Tibial nerve (tissue), 4 donors: ENCODE measurements around the gene NNMT. TPM values are rescaled to one million over a fixed set of nuclear protein-coding genes. Genes with fewer than 3 reads are reported as not detected.
A peak's percentile ranks its signal among the peaks of the same experiment; 100 is the strongest.

Experiments used
- DNase-seq, 2 donors: peaks; one replicate each; pipeline ENCODE4 v3.0.0-alpha.2; 2019; ENCODE audit warnings: low spot score in 2 of 2
- H3K27ac ChIP-seq, 4 donors: fragments of 200-600 bp; sonication (generic) in 3 of 4; one replicate each; pipeline ENCODE4 v1.5.1; 2017 to 2019; ENCODE audit warnings: mild to moderate bottlenecking in 1 of 4
- H3K27me3 ChIP-seq, 2 donors: fragments of 200-600 bp; sonication (generic) in 1 of 2; one replicate each; pipeline versions ENCODE4 v1.5.1 to v1.6.0; 2017 to 2019
- H3K36me3 ChIP-seq, 3 donors: fragments of 200-600 bp; sonication (generic); one replicate each; pipeline ENCODE4 v1.5.1; 2018 to 2019
- H3K4me1 ChIP-seq, 4 donors: fragments of 200-600 bp; sonication (generic) in 3 of 4; one replicate each; pipeline ENCODE4 v1.5.1; 2017 to 2019
- H3K4me3 ChIP-seq, 4 donors: fragments of 200-600 bp; sonication (generic) in 3 of 4; one replicate each; pipeline ENCODE4 v1.5.1; 2017 to 2019; ENCODE audit warnings: mild to moderate bottlenecking in 1 of 4, moderate library complexity in 1 of 4
- H3K9me3 ChIP-seq, 4 donors: fragments of 200-600 bp; sonication (generic) in 3 of 4; one replicate each; pipeline ENCODE4 v1.5.1; 2017 to 2019
- CTCF ChIP-seq, 5 experiments: fragments of 200-600 bp in 3 of 5; fragments of 450-650 bp in 2 of 5; sonication (generic) in 3 of 5; IDR thresholded peaks; one replicate each; pipeline ENCODE4 v1.5.1; 2016 to 2019; ENCODE audit warnings: antibody characterized with exemption in 5 of 5, mild to moderate bottlenecking in 3 of 5, moderate library complexity in 2 of 5
- EP300 ChIP-seq, 2 donors: sonication (generic); formaldehyde crosslinking; IDR thresholded peaks; one replicate each; pipeline ENCODE4 v1.6.1; 2017; ENCODE audit warnings: antibody characterized with exemption in 2 of 2, mild to moderate bottlenecking in 1 of 2
- POLR2A ChIP-seq, 2 donors: fragments of 450-650 bp; IDR thresholded peaks; one replicate each; pipeline ENCODE4 v1.6.1; 2017; ENCODE audit warnings: antibody characterized with exemption in 2 of 2, mild to moderate bottlenecking in 2 of 2, moderate library complexity in 2 of 2
- WGBS, 2 donors: methylation state at CpG; one replicate each; pipeline ENCODE4 v1.1.5; 2018; 5-methylcytosine and 5-hydroxymethylcytosine counted together
- total RNA-seq, 4 donors: library from RNA; depleted of rRNA; stranded (reverse); fragments of >200 nt; gene quantifications; one replicate each; pipeline ENCODE4 v1.1.0, GENCODE V29; 2016

NNMT gene
- total RNA-seq, 4 donors from 2014 or later, result 520 to 1,803 (median 896) TPM

- Histone ChIP-seq H3K36me3 (peaks cover 0 to 86% (median 29%) of the 10 kb centered on the region in 3 donors), H3K9me3 (no peaks in the 10 kb centered on the region), H3K27me3 (no peaks in the 10 kb centered on the region), H3K27ac (peak overlapping the region; percentile 55 to 91 (median 70)), H3K4me1 (peaks cover 0 to 48% (median 11%) of the 10 kb centered on the region in 4 donors), H3K4me3 (no peak overlapping the region)
- DNase-seq, result no peak
- TF ChIP-seq EP300 (IDR thresholded peaks at IDR 0.05) (no peak), CTCF (IDR thresholded peaks at IDR 0.05) (no peak)
- 63 to 67% methylated on average over 9 of the region's 9 CpGs for WGBS, 2 donors
Observed at GRCh38 chr11:114251815-114252337, 44.3 kb upstream of the NNMT start.

- Histone ChIP-seq H3K36me3 (peaks cover 0 to 77% (median 26%) of the 10 kb centered on the region in 3 donors), H3K4me1 (peaks cover 0 to 57% (median 20%) of the 10 kb centered on the region in 4 donors), H3K27me3 (no peaks in the 10 kb centered on the region), H3K4me3 (no peak overlapping the region), H3K9me3 (no peaks in the 10 kb centered on the region), H3K27ac (peak overlapping the region; percentile 41 to 91 (median 66))
- no peak for DNase-seq
- no peak for TF ChIP-seq CTCF (IDR thresholded peaks at IDR 0.05)
- TF ChIP-seq POLR2A (IDR thresholded peaks at IDR 0.05), result no peak
- no peak for TF ChIP-seq EP300 (IDR thresholded peaks at IDR 0.05)
- whole genome bisulfite sequencing, 2 donors, result 66 to 67% methylated on average over 9 of the region's 9 CpGs
Observed at GRCh38 chr11:114252767-114253166, 43.4 kb upstream of the NNMT start.

GRCh38 chr11:114253771-114254170 is 42.4 kb upstream of the NNMT start:
- Histone ChIP-seq H3K4me3 (no peak overlapping the region), H3K9me3 (no peaks in the 10 kb centered on the region), H3K27ac (peak overlapping the region; percentile 41 to 91 (median 66)), H3K36me3 (peaks cover 0 to 67% (median 17%) of the 10 kb centered on the region in 3 donors), H3K4me1 (peaks cover 0 to 67% (median 29%) of the 10 kb centered on the region in 4 donors), H3K27me3 (no peaks in the 10 kb centered on the region)
- TF ChIP-seq EP300 (IDR thresholded peaks at IDR 0.05) (peak in 1 of 2 donors; percentile 17), POLR2A (IDR thresholded peaks at IDR 0.05) (no peak), CTCF (IDR thresholded peaks at IDR 0.05) (no peak)
- DNase-seq, result no peak
- WGBS, 2 donors, result 75 to 86% methylated on average over 2 of the region's 2 CpGs

GRCh38 chr11:114254571-114255146 is 41.5 kb upstream of the NNMT start:
- no peaks in the 10 kb centered on the region for H3K9me3 ChIP-seq
- H3K36me3 ChIP-seq, result peaks cover 0 to 62% (median 16%) of the 10 kb centered on the region in 3 donors
- H3K27ac ChIP-seq, result peak overlapping the region in 2 of 4 donors; percentile 28 to 91
- H3K4me1 ChIP-seq, result peaks cover 0 to 76% (median 36%) of the 10 kb centered on the region in 4 donors
- 94 to 95% methylated on average over 14 of the region's 14 CpGs for WGBS, 2 donors
- no peak for TF ChIP-seq POLR2A (IDR thresholded peaks at IDR 0.05)
- no peak for TF ChIP-seq CTCF (IDR thresholded peaks at IDR 0.05)
- TF ChIP-seq EP300 (IDR thresholded peaks at IDR 0.05), result peak in 1 of 2 donors; percentile 58
- no peak overlapping the region for H3K4me3 ChIP-seq
- no peak for DNase-seq
- H3K27me3 ChIP-seq, result no peaks in the 10 kb centered on the region

DNA sequence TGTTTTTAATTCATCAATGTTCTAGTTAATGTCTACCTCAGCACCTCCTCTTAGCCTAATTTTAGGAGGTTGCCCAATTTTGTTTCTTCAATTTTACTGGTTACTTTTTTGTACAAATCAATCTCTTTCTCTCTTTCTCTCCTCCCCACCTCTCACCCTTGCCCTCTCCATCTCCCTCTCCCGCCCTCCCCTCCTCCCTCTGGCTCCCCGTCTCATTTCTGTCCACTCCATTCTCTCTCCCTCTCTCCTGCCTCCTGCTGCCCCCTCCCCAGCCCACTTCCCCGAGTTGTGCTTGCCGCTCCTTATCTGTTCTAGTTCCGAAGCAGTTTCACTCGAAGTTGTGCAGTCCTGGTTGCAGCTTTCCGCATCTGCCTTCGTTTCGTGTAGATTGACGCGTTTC is 40.9 kb upstream of the NNMT start:
- DNase-seq, result no peak
- H3K4me3 ChIP-seq, result no peak overlapping the region
- H3K27me3 ChIP-seq, result no peaks in the 10 kb centered on the region
- H3K36me3 ChIP-seq, result peaks cover 0 to 56% (median 13%) of the 10 kb centered on the region in 3 donors
- peak overlapping the region in 1 of 4 donors; percentile 91 for H3K27ac ChIP-seq
- peaks cover 0 to 79% (median 43%) of the 10 kb centered on the region in 4 donors for H3K4me1 ChIP-seq
- H3K9me3 ChIP-seq, result no peaks in the 10 kb centered on the region
- no peak for TF ChIP-seq EP300 (IDR thresholded peaks at IDR 0.05)
- TF ChIP-seq CTCF (IDR thresholded peaks at IDR 0.05), result no peak
- no peak for TF ChIP-seq POLR2A (IDR thresholded peaks at IDR 0.05)
- 92 to 93% methylated on average over 11 of the region's 11 CpGs for WGBS, 2 donors
